D721Med (cell line): ENCODE measurements around the gene GABRG3.

Experiments used
- DNase-seq: peaks from one replicate; pipeline ENCODE4 v3.0.0; 2011; ENCODE audit warnings: low spot score; ENCODE audit not compliant: insufficient read length
- FAIRE-seq: peaks from 2 replicates; lab custom pipeline; 2011; peaks lifted over from hg19 to GRCh38; lab: Jason Lieb, UNC
- TF ChIP-seq, protein P1 (sequence below): IDR thresholded peaks from 2 replicates; pipeline ENCODE4 v1.5.1; 2012; ENCODE audit warnings: mild to moderate bottlenecking, control low read depth; ENCODE audit not compliant: insufficient read depth; ENCODE audit errors: missing control alignments

Gene GABRG3

GRCh38 chr15:27482287-27482686, 511.3 kb downstream of the GABRG3 start:
- FAIRE-seq (peak; percentile 25), DNase-seq (no peak)
- TF ChIP-seq, protein P1, sequence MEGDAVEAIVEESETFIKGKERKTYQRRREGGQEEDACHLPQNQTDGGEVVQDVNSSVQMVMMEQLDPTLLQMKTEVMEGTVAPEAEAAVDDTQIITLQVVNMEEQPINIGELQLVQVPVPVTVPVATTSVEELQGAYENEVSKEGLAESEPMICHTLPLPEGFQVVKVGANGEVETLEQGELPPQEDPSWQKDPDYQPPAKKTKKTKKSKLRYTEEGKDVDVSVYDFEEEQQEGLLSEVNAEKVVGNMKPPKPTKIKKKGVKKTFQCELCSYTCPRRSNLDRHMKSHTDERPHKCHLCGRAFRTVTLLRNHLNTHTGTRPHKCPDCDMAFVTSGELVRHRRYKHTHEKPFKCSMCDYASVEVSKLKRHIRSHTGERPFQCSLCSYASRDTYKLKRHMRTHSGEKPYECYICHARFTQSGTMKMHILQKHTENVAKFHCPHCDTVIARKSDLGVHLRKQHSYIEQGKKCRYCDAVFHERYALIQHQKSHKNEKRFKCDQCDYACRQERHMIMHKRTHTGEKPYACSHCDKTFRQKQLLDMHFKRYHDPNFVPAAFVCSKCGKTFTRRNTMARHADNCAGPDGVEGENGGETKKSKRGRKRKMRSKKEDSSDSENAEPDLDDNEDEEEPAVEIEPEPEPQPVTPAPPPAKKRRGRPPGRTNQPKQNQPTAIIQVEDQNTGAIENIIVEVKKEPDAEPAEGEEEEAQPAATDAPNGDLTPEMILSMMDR: no peak

GRCh38 chr15:27483124-27483523, 512.1 kb downstream of the GABRG3 start:
- TF ChIP-seq, protein P1: no peak
- no peak for DNase-seq
- FAIRE-seq: no peak

DNA sequence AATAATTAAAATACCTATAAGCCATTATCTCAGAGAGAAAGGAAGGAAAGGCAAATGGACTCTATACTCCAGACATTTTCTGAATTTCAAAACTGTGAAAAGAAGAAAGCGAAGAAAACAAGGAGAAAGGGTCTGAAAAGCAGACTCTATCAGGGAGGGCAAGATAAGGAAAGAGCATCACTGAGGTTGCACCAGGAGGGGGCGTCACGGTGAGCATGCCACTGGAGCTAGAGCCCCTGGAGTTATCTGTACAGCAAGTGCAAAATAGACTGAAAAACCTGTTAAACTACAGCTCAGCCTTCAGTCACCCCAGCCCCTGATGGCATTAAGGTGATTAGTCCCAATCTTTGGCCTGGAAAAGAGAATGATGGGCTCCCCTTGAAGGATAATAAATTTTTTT, 514.3 kb downstream of the GABRG3 start:
- DNase-seq (no peak), FAIRE-seq (no peak)
- TF ChIP-seq, protein P1: peak; percentile 24

DNA sequence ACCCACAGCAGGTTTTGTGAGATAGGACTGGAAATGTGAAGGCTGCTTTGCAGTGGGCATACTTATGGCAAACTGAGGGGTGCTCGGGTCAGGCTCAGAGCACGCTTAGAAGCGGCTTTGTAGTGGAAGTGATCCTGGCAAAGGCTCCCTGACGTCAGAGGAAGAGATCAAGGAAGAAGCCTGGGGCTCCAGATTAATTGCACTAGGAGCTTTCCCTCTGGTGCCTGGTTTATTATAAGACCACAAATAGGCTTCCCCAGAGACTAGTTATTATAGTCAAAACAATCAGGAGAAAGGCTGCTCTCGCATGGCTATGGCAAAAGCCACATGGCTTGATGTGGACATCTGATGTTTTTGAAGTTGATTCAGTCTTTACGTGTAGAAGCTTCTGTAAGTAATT, 515.1 kb downstream of the GABRG3 start:
- DNase-seq (peak; percentile 37), FAIRE-seq (peak; percentile 77)
- TF ChIP-seq, protein P1: no peak

DNA sequence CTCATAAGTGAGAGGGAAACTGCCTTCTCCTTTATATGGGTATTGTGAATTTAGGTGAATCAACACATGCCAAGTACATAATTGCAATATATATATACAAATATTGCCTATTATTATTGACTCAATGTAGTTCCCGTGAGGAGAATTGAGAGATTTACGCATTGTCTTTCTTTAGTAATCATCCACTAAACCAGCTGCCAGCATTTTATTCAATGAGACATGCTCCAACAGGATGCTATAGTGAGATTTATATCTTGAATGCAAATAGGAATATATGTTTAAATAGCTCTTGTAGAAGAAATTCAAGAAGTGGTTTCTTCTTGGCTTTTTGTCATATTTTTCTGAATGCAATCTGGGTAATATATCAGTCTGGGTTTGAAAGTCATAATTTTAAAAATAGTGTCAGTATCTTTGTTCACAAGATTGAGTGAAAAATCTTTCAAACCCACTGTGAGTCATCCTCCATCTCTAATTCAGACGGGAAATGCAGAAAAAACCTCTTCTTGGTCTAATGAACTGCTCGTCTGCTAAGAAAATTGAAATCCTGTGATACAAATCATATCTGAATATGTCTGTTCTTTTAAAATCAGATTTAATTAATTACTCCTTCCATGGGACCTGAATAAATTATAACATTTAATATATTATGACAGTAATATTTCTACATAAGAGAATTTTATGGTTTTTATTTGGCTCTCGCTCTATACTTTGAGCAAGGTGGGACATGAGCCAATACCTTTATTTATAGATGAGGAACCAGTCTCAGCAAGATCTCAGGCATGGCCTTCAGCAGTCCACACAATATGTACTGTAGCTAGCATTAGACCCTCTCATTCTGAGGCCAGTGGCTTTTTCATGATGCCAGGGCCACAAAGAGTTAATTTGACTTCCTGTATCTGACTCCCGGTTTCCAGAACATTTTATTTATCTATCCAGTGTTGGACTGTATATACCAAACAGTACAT, 516.0 kb downstream of the GABRG3 start:
- no peak for FAIRE-seq

DNA sequence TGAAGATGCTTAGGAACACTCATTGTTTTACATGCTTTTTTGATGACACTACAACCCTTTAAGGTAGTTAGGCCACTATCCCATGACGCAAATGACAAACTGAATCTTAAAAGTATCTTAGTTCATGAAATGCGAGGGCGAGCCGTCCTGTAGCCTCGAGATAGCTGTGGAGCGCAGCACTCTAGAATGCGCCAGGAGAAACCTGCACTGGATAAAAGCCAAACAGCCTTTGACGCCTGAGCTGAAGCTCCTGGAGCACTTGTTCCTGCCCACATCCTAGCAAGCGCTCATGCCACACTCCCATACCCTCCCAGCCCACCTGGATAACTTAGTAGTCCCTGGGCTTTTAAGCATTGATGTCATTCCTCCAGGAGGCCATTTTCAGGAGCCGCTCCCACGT, 516.9 kb downstream of the GABRG3 start:
- FAIRE-seq (no peak), DNase-seq (no peak)
- TF ChIP-seq, protein P1: no peak

More for the DNA sequence above, 516.0 kb downstream of the GABRG3 start:
- TF ChIP-seq, protein P1: no peak
- no peak for DNase-seq
